Mesendoderm (in vitro differentiated cells): ENCODE results near the gene RNF103.
A peak's percentile ranks its signal among the peaks of the same experiment; 100 is the strongest.

Experiments used
- DNase-seq: peaks from one replicate; pipeline ENCODE4 v3.0.0; 2013
- H2AK5ac ChIP-seq: 2 replicates; pipeline ENCODE4 v1.6.1; 2013; ENCODE audit warnings: low read length, inconsistent platforms
- H2BK120ac ChIP-seq: 2 replicates; pipeline ENCODE4 v1.6.1; 2013; ENCODE audit warnings: low read depth, mild to moderate bottlenecking, low read length, moderate library complexity, mixed read lengths
- H2BK15ac ChIP-seq: replicated peaks from 2 replicates; pipeline ENCODE4 v1.6.1; 2013; ENCODE audit warnings: low read depth, mild to moderate bottlenecking, moderate library complexity
- H2BK5ac ChIP-seq: 2 replicates; pipeline ENCODE4 v1.6.1; 2013; ENCODE audit warnings: low read length, inconsistent platforms
- H3K18ac ChIP-seq: 2 replicates; pipeline ENCODE4 v1.6.1; 2013; ENCODE audit warnings: mild to moderate bottlenecking, low read length, mixed read lengths
- H3K23ac ChIP-seq: one replicate; pipeline ENCODE4 v1.6.1; 2013; ENCODE audit warnings: low read length
- H3K27ac ChIP-seq: 2 replicates; pipeline ENCODE4 v1.5.1; 2013; ENCODE audit warnings: low read depth, mild to moderate bottlenecking, inconsistent platforms, low read length, moderate library complexity
- H3K27me3 ChIP-seq: 2 replicates; pipeline ENCODE4 v1.6.1; 2013; ENCODE audit warnings: low read length, control low read depth, mild to moderate bottlenecking, inconsistent platforms; ENCODE audit not compliant: insufficient read depth, poor library complexity
- H3K36me3 ChIP-seq: 2 replicates; pipeline ENCODE4 v1.6.1; 2013; ENCODE audit warnings: low read length, inconsistent platforms; ENCODE audit not compliant: control insufficient read depth, insufficient read depth
- H3K4ac ChIP-seq: one replicate; pipeline ENCODE4 v1.6.1; 2013; ENCODE audit warnings: low read depth, mild to moderate bottlenecking, low read length, moderate library complexity
- H3K4me1 ChIP-seq: 2 replicates; pipeline ENCODE4 v1.6.1; 2013; ENCODE audit warnings: low read depth, low read length, inconsistent platforms; ENCODE audit not compliant: control insufficient read depth
- H3K4me2 ChIP-seq: 2 replicates; pipeline ENCODE4 v1.6.1; 2013; ENCODE audit warnings: low read length
- H3K4me3 ChIP-seq: 2 replicates; pipeline ENCODE4 v1.5.1; 2013; ENCODE audit warnings: mild to moderate bottlenecking, low read length
- H3K56ac ChIP-seq: one replicate; pipeline ENCODE4 v1.6.1; 2013; ENCODE audit warnings: low read length
- H3K79me1 ChIP-seq: 2 replicates; pipeline ENCODE4 v1.6.1; 2013; ENCODE audit warnings: low read length, inconsistent platforms
- H3K79me2 ChIP-seq: 2 replicates; pipeline ENCODE4 v1.6.1; 2013; ENCODE audit warnings: mild to moderate bottlenecking, low read length; ENCODE audit not compliant: control insufficient read depth, insufficient read depth
- H3K9ac ChIP-seq: 2 replicates; pipeline ENCODE4 v1.6.1; 2013; ENCODE audit warnings: low read length, inconsistent platforms
- H4K5ac ChIP-seq: one replicate; pipeline ENCODE4 v1.6.1; 2013; ENCODE audit warnings: low read length
- H4K8ac ChIP-seq: one replicate; pipeline ENCODE4 v1.6.1; 2013; ENCODE audit warnings: low read depth, mild to moderate bottlenecking, control low read depth, low read length, moderate library complexity
- WGBS: extraction: QIAGEN DNeasy Blood & Tissue Kit; methylation state at CpG from one replicate; pipeline ENCODE4 v1.1.7; 2013; ENCODE audit warnings: low lambda C conversion rate, missing lambda C conversion rate; ENCODE audit not compliant: insufficient coverage; ENCODE audit errors: extremely low coverage; 5-methylcytosine and 5-hydroxymethylcytosine counted together

Gene RNF103

GRCh38 chr2:86631846-86632485, 8.3 kb upstream of the RNF103 start:
- H3K27ac ChIP-seq, result no peak overlapping the region
- no peaks in the 10 kb centered on the region for H3K79me2 ChIP-seq
- no peak overlapping the region for H2BK15ac ChIP-seq
- H3K79me1 ChIP-seq, result no peaks in the 10 kb centered on the region
- no peaks in the 10 kb centered on the region for H3K27me3 ChIP-seq
- H3K4me1 ChIP-seq, result no peaks in the 10 kb centered on the region
- DNase-seq, result peak; percentile 34
- H2BK5ac ChIP-seq, result no peak overlapping the region
- H4K8ac ChIP-seq, result no peak overlapping the region
- H3K9ac ChIP-seq, result no peak overlapping the region
- H3K4me2 ChIP-seq, result no peak overlapping the region
- no peak overlapping the region for H3K18ac ChIP-seq
- H4K5ac ChIP-seq, result no peak overlapping the region
- no peak overlapping the region for H2BK120ac ChIP-seq
- H3K23ac ChIP-seq, result no peak overlapping the region
- H3K4me3 ChIP-seq, result no peak overlapping the region
- no CpG with 5 or more reads among the region's 10 CpGs for WGBS
- H2AK5ac ChIP-seq, result no peak overlapping the region
- H3K4ac ChIP-seq, result no peak overlapping the region
- H3K56ac ChIP-seq, result no peak overlapping the region
- H3K36me3 ChIP-seq, result no peaks in the 10 kb centered on the region

- H3K18ac ChIP-seq, result no peak overlapping the region
- H3K4me3 ChIP-seq, result no peak overlapping the region
- H4K5ac ChIP-seq, result no peak overlapping the region
- no peaks in the 10 kb centered on the region for H3K36me3 ChIP-seq
- no peak overlapping the region for H4K8ac ChIP-seq
- no peak overlapping the region for H3K56ac ChIP-seq
- no peak for DNase-seq
- H2AK5ac ChIP-seq, result no peak overlapping the region
- no peak overlapping the region for H2BK15ac ChIP-seq
- H3K23ac ChIP-seq, result no peak overlapping the region
- H2BK5ac ChIP-seq, result no peak overlapping the region
- no peaks in the 10 kb centered on the region for H3K79me2 ChIP-seq
- no peak overlapping the region for H3K4ac ChIP-seq
- no peak overlapping the region for H3K4me2 ChIP-seq
- no peak overlapping the region for H3K9ac ChIP-seq
- no peaks in the 10 kb centered on the region for H3K4me1 ChIP-seq
- H3K79me1 ChIP-seq, result no peaks in the 10 kb centered on the region
- WGBS, result no CpG with 5 or more reads among the region's 3 CpGs
- no peaks in the 10 kb centered on the region for H3K27me3 ChIP-seq
- no peak overlapping the region for H3K27ac ChIP-seq
- H2BK120ac ChIP-seq, result no peak overlapping the region
These were observed 4.4 kb upstream of the RNF103 start for GRCh38 chr2:86628091-86628522.

- H2BK120ac ChIP-seq, result no peak overlapping the region
- H2BK5ac ChIP-seq, result no peak overlapping the region
- H3K27ac ChIP-seq, result no peak overlapping the region
- no peaks in the 10 kb centered on the region for H3K36me3 ChIP-seq
- H3K4me3 ChIP-seq, result no peak overlapping the region
- no peak overlapping the region for H3K56ac ChIP-seq
- no peak overlapping the region for H3K23ac ChIP-seq
- no peak for DNase-seq
- no peaks in the 10 kb centered on the region for H3K27me3 ChIP-seq
- no peaks in the 10 kb centered on the region for H3K4me1 ChIP-seq
- no peak overlapping the region for H3K18ac ChIP-seq
- no peak overlapping the region for H3K4me2 ChIP-seq
- no peak overlapping the region for H4K5ac ChIP-seq
- WGBS, result no CpG with 5 or more reads among the region's 3 CpGs
- H3K9ac ChIP-seq, result no peak overlapping the region
- H3K79me1 ChIP-seq, result no peaks in the 10 kb centered on the region
- no peak overlapping the region for H2BK15ac ChIP-seq
- no peak overlapping the region for H4K8ac ChIP-seq
- H2AK5ac ChIP-seq, result no peak overlapping the region
- H3K79me2 ChIP-seq, result no peaks in the 10 kb centered on the region
- H3K4ac ChIP-seq, result no peak overlapping the region
These were observed 3.9 kb upstream of the RNF103 start for GRCh38 chr2:86627550-86627949.

- Histone ChIP-seq H3K4me3 (no peak overlapping the region), H2BK15ac (no peak overlapping the region), H3K23ac (no peak overlapping the region), H3K79me1 (no peaks in the 10 kb centered on the region), H2BK5ac (no peak overlapping the region), H4K5ac (no peak overlapping the region), H3K9ac (no peak overlapping the region), H3K27me3 (no peaks in the 10 kb centered on the region), H3K4me2 (no peak overlapping the region), H3K79me2 (no peaks in the 10 kb centered on the region), H4K8ac (no peak overlapping the region), H3K18ac (no peak overlapping the region), H2BK120ac (no peak overlapping the region), H3K56ac (no peak overlapping the region), H3K4me1 (no peaks in the 10 kb centered on the region), H3K27ac (no peak overlapping the region), H3K4ac (no peak overlapping the region), H3K36me3 (no peaks in the 10 kb centered on the region), H2AK5ac (no peak overlapping the region)
- no peak for DNase-seq
- no CpG with 5 or more reads among the region's 4 CpGs for WGBS
These were observed 1.4 kb upstream of the RNF103 start for GRCh38 chr2:86625096-86625495.

GRCh38 chr2:86624267-86624547, 542 bp upstream of the RNF103 start:
- no peaks in the 10 kb centered on the region for H3K79me1 ChIP-seq
- H3K4me2 ChIP-seq, result no peak overlapping the region
- H3K4me3 ChIP-seq, result no peak overlapping the region
- WGBS, result no CpG with 5 or more reads among the region's 6 CpGs
- H3K56ac ChIP-seq, result peak overlapping the region; percentile 65
- H4K8ac ChIP-seq, result no peak overlapping the region
- no peak overlapping the region for H3K27ac ChIP-seq
- H2BK5ac ChIP-seq, result no peak overlapping the region
- H3K36me3 ChIP-seq, result no peaks in the 10 kb centered on the region
- H3K9ac ChIP-seq, result peak overlapping the region; percentile 9
- H3K4ac ChIP-seq, result no peak overlapping the region
- peak overlapping the region; percentile 33 for H4K5ac ChIP-seq
- no peak overlapping the region for H2BK120ac ChIP-seq
- H3K79me2 ChIP-seq, result no peaks in the 10 kb centered on the region
- peak; percentile 42 for DNase-seq
- no peak overlapping the region for H2AK5ac ChIP-seq
- no peaks in the 10 kb centered on the region for H3K4me1 ChIP-seq
- no peak overlapping the region for H3K18ac ChIP-seq
- H3K23ac ChIP-seq, result no peak overlapping the region
- no peak overlapping the region for H2BK15ac ChIP-seq
- H3K27me3 ChIP-seq, result no peaks in the 10 kb centered on the region

- H2BK15ac ChIP-seq, result no peak overlapping the region
- no peaks in the 10 kb centered on the region for H3K79me2 ChIP-seq
- peak overlapping the region; percentile 47 for H2BK120ac ChIP-seq
- no peak overlapping the region for H2BK5ac ChIP-seq
- H3K4me3 ChIP-seq, result peak overlapping the region; percentile 89
- H3K9ac ChIP-seq, result peak overlapping the region; percentile 81
- no peaks in the 10 kb centered on the region for H3K79me1 ChIP-seq
- no CpG with 5 or more reads among the region's 56 CpGs for WGBS
- H3K23ac ChIP-seq, result no peak overlapping the region
- H3K4ac ChIP-seq, result peak overlapping the region; percentile 83
- peak overlapping the region; percentile 98 for H3K27ac ChIP-seq
- H2AK5ac ChIP-seq, result no peak overlapping the region
- no peaks in the 10 kb centered on the region for H3K4me1 ChIP-seq
- H3K36me3 ChIP-seq, result no peaks in the 10 kb centered on the region
- peak overlapping the region; percentile 75 for H3K18ac ChIP-seq
- no peak for DNase-seq
- H3K56ac ChIP-seq, result peak overlapping the region; percentile 86
- peak overlapping the region; percentile 70 for H4K8ac ChIP-seq
- no peak overlapping the region for H4K5ac ChIP-seq
- H3K4me2 ChIP-seq, result peak overlapping the region; percentile 96
- H3K27me3 ChIP-seq, result no peaks in the 10 kb centered on the region
These were observed 597 bp downstream of the RNF103 start for GRCh38 chr2:86623043-86623493.
